HL-60 (cell line): Measurements from ENCODE around the gene SCIN.

ENCODE experiments used
- CTCF ChIP-seq: IDR thresholded peaks from one replicate; pipeline ENCODE4 v1.5.1; 2011; ENCODE audit warnings: low read length, control low read depth, inconsistent platforms; ENCODE audit not compliant: insufficient read depth
- POLR2AphosphoS5 ChIP-seq: IDR thresholded peaks from 2 replicates; pipeline ENCODE4 v1.6.1; 2012; ENCODE audit warnings: low read depth

GRCh38 chr7:12625836-12626235 is 55.3 kb downstream of the SCIN start:
- TF ChIP-seq CTCF (no peak), POLR2AphosphoS5 (no peak)
